ENCODE results near the gene MYORG. TPM values are rescaled to one million over a fixed set of nuclear protein-coding genes. Genes with fewer than 3 reads are reported as not detected.

MYORG gene
- total and polyA plus RNA-seq, 10 of the 15 experiments (the other 5 are each of a cell fraction or from before 2014, with no cell fraction given): 0.05 to 0.36 (median 0.10) TPM; not detected in 1

DNA sequence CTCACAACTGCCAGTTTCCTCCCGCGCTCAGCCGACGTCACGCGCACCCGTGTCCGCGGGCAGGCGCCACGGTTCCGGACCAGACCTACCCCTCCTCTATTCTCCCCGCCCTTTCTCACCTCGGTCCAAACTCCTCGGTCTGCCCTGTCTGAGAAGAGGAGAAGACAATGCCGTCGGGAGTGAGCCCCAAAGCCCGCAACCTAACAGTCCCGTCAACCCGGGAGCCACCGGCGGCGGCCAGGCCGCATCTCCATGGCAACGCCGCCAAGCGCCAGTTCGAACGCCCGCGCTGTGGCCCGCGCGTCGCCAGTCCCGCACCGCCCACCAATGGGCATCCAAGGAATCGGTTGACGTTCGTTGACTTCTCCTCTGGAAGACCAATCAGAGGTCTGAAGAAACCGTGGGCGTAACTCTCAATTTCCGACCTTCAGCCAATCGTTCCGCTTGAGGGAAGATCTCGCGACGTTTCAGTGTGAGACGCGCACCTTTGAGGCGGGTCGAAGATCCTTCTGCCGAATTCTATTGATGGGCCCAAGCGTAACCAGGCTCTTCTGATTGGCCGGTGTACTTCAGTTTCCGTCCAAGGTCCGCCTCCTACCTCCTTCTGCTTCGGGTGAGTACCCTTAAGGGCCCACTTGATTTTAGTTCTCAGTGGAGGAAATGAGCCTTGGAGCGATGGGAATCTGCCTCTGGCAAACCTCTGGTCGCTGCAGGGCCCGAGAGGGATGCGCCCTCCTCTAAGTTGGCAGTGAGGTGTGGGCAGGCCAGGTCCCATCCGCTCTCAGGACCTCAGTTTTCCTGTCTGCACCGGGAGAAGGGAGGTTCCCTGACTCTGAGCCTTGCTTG is 47.5 kb downstream of the MYORG start, which contains the start of the genes KIF24 and NUDT2 (continued):
- TF ChIP-seq, protein P1, sequence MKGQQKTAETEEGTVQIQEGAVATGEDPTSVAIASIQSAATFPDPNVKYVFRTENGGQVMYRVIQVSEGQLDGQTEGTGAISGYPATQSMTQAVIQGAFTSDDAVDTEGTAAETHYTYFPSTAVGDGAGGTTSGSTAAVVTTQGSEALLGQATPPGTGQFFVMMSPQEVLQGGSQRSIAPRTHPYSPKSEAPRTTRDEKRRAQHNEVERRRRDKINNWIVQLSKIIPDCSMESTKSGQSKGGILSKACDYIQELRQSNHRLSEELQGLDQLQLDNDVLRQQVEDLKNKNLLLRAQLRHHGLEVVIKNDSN (IDR thresholded peaks at IDR 0.05; ENCODE audit: borderline replicate concordance, extremely low read length, insufficient read depth, low read depth, low read length): no peak
- no peak for TF ChIP-seq MYB (IDR thresholded peaks at IDR 0.05; ENCODE audit: borderline replicate concordance, low read depth, low read length)
- peak; percentile 85 for TF ChIP-seq ZNF207 (IDR thresholded peaks at IDR 0.05; ENCODE audit: borderline replicate concordance)
- TF ChIP-seq SMAD5 (IDR thresholded peaks at IDR 0.05; ENCODE audit: low read depth): peak; percentile 90; the same call in 1 of the 2 replicates
- no peak for TF ChIP-seq JUNB (IDR thresholded peaks at IDR 0.05)
- no peak for TF ChIP-seq SUPT20H (IDR thresholded peaks at IDR 0.05; ENCODE audit: borderline replicate concordance, control insufficient read depth, low read depth, low read length)
- TF ChIP-seq FOXK2 (IDR thresholded peaks at IDR 0.05): no peak
- no peak for TF ChIP-seq NRF1 (conservative IDR thresholded peaks at IDR 0.05; ENCODE audit: low read depth, low read length)
- TF ChIP-seq, protein P2, sequence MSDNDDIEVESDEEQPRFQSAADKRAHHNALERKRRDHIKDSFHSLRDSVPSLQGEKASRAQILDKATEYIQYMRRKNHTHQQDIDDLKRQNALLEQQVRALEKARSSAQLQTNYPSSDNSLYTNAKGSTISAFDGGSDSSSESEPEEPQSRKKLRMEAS (IDR thresholded peaks at IDR 0.05; ENCODE audit: low read depth, low read length): no peak; the same call in 1 of the 2 replicates
- no peak for TF ChIP-seq CBX3 (IDR thresholded peaks at IDR 0.05; ENCODE audit: borderline replicate concordance, low read depth)
- TF ChIP-seq, protein P3, sequence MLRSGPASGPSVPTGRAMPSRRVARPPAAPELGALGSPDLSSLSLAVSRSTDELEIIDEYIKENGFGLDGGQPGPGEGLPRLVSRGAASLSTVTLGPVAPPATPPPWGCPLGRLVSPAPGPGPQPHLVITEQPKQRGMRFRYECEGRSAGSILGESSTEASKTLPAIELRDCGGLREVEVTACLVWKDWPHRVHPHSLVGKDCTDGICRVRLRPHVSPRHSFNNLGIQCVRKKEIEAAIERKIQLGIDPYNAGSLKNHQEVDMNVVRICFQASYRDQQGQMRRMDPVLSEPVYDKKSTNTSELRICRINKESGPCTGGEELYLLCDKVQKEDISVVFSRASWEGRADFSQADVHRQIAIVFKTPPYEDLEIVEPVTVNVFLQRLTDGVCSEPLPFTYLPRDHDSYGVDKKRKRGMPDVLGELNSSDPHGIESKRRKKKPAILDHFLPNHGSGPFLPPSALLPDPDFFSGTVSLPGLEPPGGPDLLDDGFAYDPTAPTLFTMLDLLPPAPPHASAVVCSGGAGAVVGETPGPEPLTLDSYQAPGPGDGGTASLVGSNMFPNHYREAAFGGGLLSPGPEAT (IDR thresholded peaks at IDR 0.05; ENCODE audit: low read depth): no peak; the same call in 1 of the 2 replicates
- TF ChIP-seq MEF2A (IDR thresholded peaks at IDR 0.05; ENCODE audit: insufficient read depth, low read depth, low read length): no peak
- peak; percentile 47 for TF ChIP-seq YY1 (IDR thresholded peaks at IDR 0.05; ENCODE audit: low read depth, low read length)
- peak; percentile 89 for TF ChIP-seq GATAD2B (conservative IDR thresholded peaks at IDR 0.05; ENCODE audit: low read depth)
- TF ChIP-seq MEF2B (IDR thresholded peaks at IDR 0.05; ENCODE audit: partially characterized antibody, poor library complexity, severe bottlenecking): no peak
- peak; percentile 83; the same call in 1 of the 2 replicates for TF ChIP-seq RB1 (IDR thresholded peaks at IDR 0.05; ENCODE audit: borderline replicate concordance)
- no peak for TF ChIP-seq JUND (IDR thresholded peaks at IDR 0.05; ENCODE audit: low read depth, low read length)
- TF ChIP-seq, protein P4, sequence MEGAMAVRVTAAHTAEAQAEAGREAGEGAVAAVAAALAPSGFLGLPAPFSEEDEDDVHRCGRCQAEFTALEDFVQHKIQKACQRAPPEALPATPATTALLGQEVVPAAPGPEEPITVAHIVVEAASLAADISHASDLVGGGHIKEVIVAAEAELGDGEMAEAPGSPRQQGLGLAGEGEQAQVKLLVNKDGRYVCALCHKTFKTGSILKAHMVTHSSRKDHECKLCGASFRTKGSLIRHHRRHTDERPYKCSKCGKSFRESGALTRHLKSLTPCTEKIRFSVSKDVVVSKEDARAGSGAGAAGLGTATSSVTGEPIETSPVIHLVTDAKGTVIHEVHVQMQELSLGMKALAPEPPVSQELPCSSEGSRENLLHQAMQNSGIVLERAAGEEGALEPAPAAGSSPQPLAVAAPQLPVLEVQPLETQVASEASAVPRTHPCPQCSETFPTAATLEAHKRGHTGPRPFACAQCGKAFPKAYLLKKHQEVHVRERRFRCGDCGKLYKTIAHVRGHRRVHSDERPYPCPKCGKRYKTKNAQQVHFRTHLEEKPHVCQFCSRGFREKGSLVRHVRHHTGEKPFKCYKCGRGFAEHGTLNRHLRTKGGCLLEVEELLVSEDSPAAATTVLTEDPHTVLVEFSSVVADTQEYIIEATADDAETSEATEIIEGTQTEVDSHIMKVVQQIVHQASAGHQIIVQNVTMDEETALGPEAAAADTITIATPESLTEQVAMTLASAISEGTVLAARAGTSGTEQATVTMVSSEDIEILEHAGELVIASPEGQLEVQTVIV (IDR thresholded peaks at IDR 0.05; ENCODE audit: borderline replicate concordance, partially characterized antibody): peak; percentile 55
- peak; percentile 39; the same call in 1 of the 2 replicates for TF ChIP-seq SPI1 (IDR thresholded peaks at IDR 0.05; ENCODE audit: borderline replicate concordance, insufficient read depth, low read depth, low read length)
- TF ChIP-seq, protein P5, sequence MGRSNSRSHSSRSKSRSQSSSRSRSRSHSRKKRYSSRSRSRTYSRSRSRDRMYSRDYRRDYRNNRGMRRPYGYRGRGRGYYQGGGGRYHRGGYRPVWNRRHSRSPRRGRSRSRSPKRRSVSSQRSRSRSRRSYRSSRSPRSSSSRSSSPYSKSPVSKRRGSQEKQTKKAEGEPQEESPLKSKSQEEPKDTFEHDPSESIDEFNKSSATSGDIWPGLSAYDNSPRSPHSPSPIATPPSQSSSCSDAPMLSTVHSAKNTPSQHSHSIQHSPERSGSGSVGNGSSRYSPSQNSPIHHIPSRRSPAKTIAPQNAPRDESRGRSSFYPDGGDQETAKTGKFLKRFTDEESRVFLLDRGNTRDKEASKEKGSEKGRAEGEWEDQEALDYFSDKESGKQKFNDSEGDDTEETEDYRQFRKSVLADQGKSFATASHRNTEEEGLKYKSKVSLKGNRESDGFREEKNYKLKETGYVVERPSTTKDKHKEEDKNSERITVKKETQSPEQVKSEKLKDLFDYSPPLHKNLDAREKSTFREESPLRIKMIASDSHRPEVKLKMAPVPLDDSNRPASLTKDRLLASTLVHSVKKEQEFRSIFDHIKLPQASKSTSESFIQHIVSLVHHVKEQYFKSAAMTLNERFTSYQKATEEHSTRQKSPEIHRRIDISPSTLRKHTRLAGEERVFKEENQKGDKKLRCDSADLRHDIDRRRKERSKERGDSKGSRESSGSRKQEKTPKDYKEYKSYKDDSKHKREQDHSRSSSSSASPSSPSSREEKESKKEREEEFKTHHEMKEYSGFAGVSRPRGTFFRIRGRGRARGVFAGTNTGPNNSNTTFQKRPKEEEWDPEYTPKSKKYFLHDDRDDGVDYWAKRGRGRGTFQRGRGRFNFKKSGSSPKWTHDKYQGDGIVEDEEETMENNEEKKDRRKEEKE (IDR thresholded peaks at IDR 0.05): no peak
- TF ChIP-seq ZZZ3 (IDR thresholded peaks at IDR 0.05; ENCODE audit: control insufficient read depth, insufficient read length, low read depth): no peak

Data from GM12878 (cell line).